A673 (cell line): Measurements from ENCODE around the gene LAMP1. TPM values are rescaled to one million over a fixed set of nuclear protein-coding genes. Genes with fewer than 3 reads are reported as not detected.

ENCODE experiments used
- BruUV-seq: library from RNA; stranded (reverse); fragments of 400-500 nt; replicated peaks from 2 replicates; lab custom pipeline; 2021; lab: Mats Ljungman, UMichigan
- CTCF ChIA-PET: fragments of 300-600 bp; sonication (Branson Sonifier 250); formaldehyde crosslinking; loops from one replicate; lab custom pipeline; 2022; ENCODE audit warnings: antibody characterized with exemption; lab: Charles Lee
- POLR2A ChIA-PET: fragments of 300-600 bp; sonication (Branson Sonifier 250); formaldehyde crosslinking; loops from one replicate; lab custom pipeline; 2022; ENCODE audit warnings: antibody characterized with exemption; ENCODE audit not compliant: low non-redundant PET; lab: Charles Lee
- DNase-seq: peaks from one replicate; pipeline ENCODE4 v3.0.0-alpha.2; 2015; ENCODE audit warnings: low spot score
- H3K27ac ChIP-seq: fragments of 200-600 bp; sonication (generic); 2 replicates; pipeline ENCODE4 v1.5.1; 2016; ENCODE audit warnings: mixed run types, low read depth, mild to moderate bottlenecking, mixed read lengths, antibody characterized with exemption, low read length; ENCODE audit not compliant: poor library complexity, severe bottlenecking
- H3K27me3 ChIP-seq: fragments of 200-600 bp; sonication (generic); replicated peaks from 2 replicates; pipeline ENCODE4 v1.6.1; 2017; ENCODE audit warnings: mixed run types, low read depth, mild to moderate bottlenecking, mixed read lengths, antibody characterized with exemption, low read length; ENCODE audit not compliant: insufficient read depth, poor library complexity
- H3K36me3 ChIP-seq: fragments of 200-600 bp; sonication (generic); 2 replicates; pipeline ENCODE4 v1.6.1; 2016; ENCODE audit warnings: mixed run types, mild to moderate bottlenecking, mixed read lengths, antibody characterized with exemption, low read length; ENCODE audit not compliant: insufficient read depth, poor library complexity, severe bottlenecking
- H3K4me1 ChIP-seq: fragments of 200-600 bp; sonication (generic); 2 replicates; pipeline ENCODE4 v1.6.1; 2017; ENCODE audit warnings: mixed run types, mild to moderate bottlenecking, mixed read lengths, antibody characterized with exemption, low read length; ENCODE audit not compliant: insufficient read depth, poor library complexity, severe bottlenecking
- H3K4me3 ChIP-seq: fragments of 200-600 bp; sonication (generic); 2 replicates; pipeline ENCODE4 v1.5.1; 2016; ENCODE audit warnings: low read depth, mixed run types, mild to moderate bottlenecking, mixed read lengths, low read length; ENCODE audit not compliant: poor library complexity, severe bottlenecking
- H3K9me3 ChIP-seq: fragments of 200-600 bp; sonication (generic); 2 replicates; pipeline ENCODE4 v1.6.1; 2016; ENCODE audit warnings: mixed run types, low read depth, mild to moderate bottlenecking, mixed read lengths, antibody characterized with exemption, low read length; ENCODE audit not compliant: poor library complexity, severe bottlenecking
- CTCF ChIP-seq: fragments of 300-800, 200-600 bp; sonication (generic); conservative IDR thresholded peaks from 2 replicates; pipeline ENCODE4 v1.5.1; 2017; ENCODE audit warnings: low read depth, mild to moderate bottlenecking, antibody characterized with exemption, low read length, moderate library complexity, mixed read lengths
- EZH2 ChIP-seq: fragments of 200-600 bp; sonication (generic); IDR thresholded peaks from 2 replicates; pipeline ENCODE4 v1.6.1; 2017; ENCODE audit warnings: borderline replicate concordance, low read depth, mild to moderate bottlenecking, mixed read lengths, antibody characterized with exemption, low read length; ENCODE audit not compliant: poor library complexity, severe bottlenecking
- intact Hi-C: fragments of 100-400 bp; cut with micrococcal nuclease; formaldehyde crosslinking; loops from one replicate; pipeline ENCODE4 v1.10.0; 2022; ENCODE audit not compliant: unreplicated experiment
- total RNA-seq: library from RNA; stranded (reverse); gene quantifications from 2 replicates; pipeline ENCODE4 v1.2.3, GENCODE V29; 2021

Gene LAMP1
- total RNA-seq, 1 experiment from 2014 or later, result 129 TPM

GRCh38 chr13:113319371-113319770 lies 22.3 kb downstream of the LAMP1 start:
- Histone ChIP-seq H3K36me3 (peaks cover 30% of the 10 kb centered on the region), H3K27me3 (no peaks in the 10 kb centered on the region), H3K4me3 (no peak overlapping the region), H3K9me3 (no peaks in the 10 kb centered on the region), H3K4me1 (no peaks in the 10 kb centered on the region), H3K27ac (no peak overlapping the region)
- TF ChIP-seq EZH2, result no peak
- TF ChIP-seq CTCF, result no peak
- intact Hi-C loops, result no loop called here
- no peak for DNase-seq
- BruUV-seq, result no TSS peak
- CTCF ChIA-PET, result no interaction called here
- POLR2A ChIA-PET, result no interaction called here

GRCh38 chr13:113320226-113320875 lies 23.3 kb downstream of the LAMP1 start:
- no TSS peak for BruUV-seq

GRCh38 chr13:113321546-113321945 lies 24.5 kb downstream of the LAMP1 start:
- CTCF ChIA-PET, result no interaction called here
- no TSS peak for BruUV-seq
- Histone ChIP-seq H3K36me3 (peaks cover 30% of the 10 kb centered on the region), H3K4me3 (no peak overlapping the region), H3K27me3 (no peaks in the 10 kb centered on the region), H3K9me3 (no peaks in the 10 kb centered on the region), H3K4me1 (no peaks in the 10 kb centered on the region), H3K27ac (no peak overlapping the region)
- intact Hi-C loops, result no loop called here
- POLR2A ChIA-PET, result no interaction called here
- TF ChIP-seq CTCF (no peak), EZH2 (no peak)
- no peak for DNase-seq

More at GRCh38 chr13:113320226-113320875, 23.3 kb downstream of the LAMP1 start:
- ChIA-PET POLR2A (no interaction called here), CTCF (no interaction called here)
- DNase-seq, result no peak
- Histone ChIP-seq H3K36me3 (peaks cover 30% of the 10 kb centered on the region), H3K9me3 (no peaks in the 10 kb centered on the region), H3K27ac (no peak overlapping the region), H3K4me1 (no peaks in the 10 kb centered on the region), H3K4me3 (no peak overlapping the region), H3K27me3 (no peaks in the 10 kb centered on the region)
- intact Hi-C loops, result no loop called here
- TF ChIP-seq CTCF, result no peak
- no peak for TF ChIP-seq EZH2
